Activated CD8-positive, alpha-beta memory T cell treated with anti-CD3 and anti-CD28 coated beads for 36 hours (primary cell): ENCODE data around the gene LAIR1. TPM values are rescaled to one million over a fixed set of nuclear protein-coding genes. Genes with fewer than 3 reads are reported as not detected.
"Not testable (repeated sequence)": the region's sequence is repeated elsewhere in the genome, so short reads cannot be mapped to it uniquely, and the experiment has no call there.

Experiments used
- CTCF ChIA-PET: fragments of 350-600 bp; sonication (Branson Sonifier 250); formaldehyde crosslinking; loops from one replicate; lab custom pipeline; 2021; ENCODE audit warnings: antibody characterized with exemption; lab: Charles Lee
- POLR2A ChIA-PET: fragments of 350-600 bp; sonication (Branson Sonifier 250); formaldehyde crosslinking; loops from one replicate; lab custom pipeline; 2021; ENCODE audit warnings: antibody characterized with exemption; lab: Charles Lee
- total RNA-seq, 2 experiments: library from RNA; stranded (reverse); gene quantifications; one replicate each; pipeline ENCODE4 v1.2.3, GENCODE V29; 2021

Gene LAIR1
- total RNA-seq, 2 experiments from 2014 or later, result 7.4 to 9.3 TPM

GRCh38 chr19:54383330-54383729 is 18.6 kb upstream of the LAIR1 start:
- CTCF ChIA-PET, result interaction anchor here (0.6 to 1.8 kb wide), 2 partner anchors 8 to 62 kb away, joined by 3 to 7 read pairs; no protein-coding TSS in a partner anchor
- POLR2A ChIA-PET, result no interaction called here

GRCh38 chr19:54382041-54382440 is 17.3 kb upstream of the LAIR1 start:
- POLR2A ChIA-PET, result not testable (repeated sequence)
- CTCF ChIA-PET, result interaction anchor here (0.6 to 1.8 kb wide), 3 partner anchors 9 to 183 kb away, joined by 3 to 7 read pairs (median 4); no protein-coding TSS in a partner anchor

GRCh38 chr19:54380897-54381296 is 16.2 kb upstream of the LAIR1 start:
- POLR2A ChIA-PET, result no interaction called here
- CTCF ChIA-PET, result no interaction called here

GRCh38 chr19:54379187-54379678 is 14.5 kb upstream of the LAIR1 start:
- POLR2A ChIA-PET, result interaction anchor here (0.6 kb wide), 1 partner anchor 68 kb away, joined by 3 read pairs; no protein-coding TSS in a partner anchor
- CTCF ChIA-PET, result interaction anchor here (0.8 to 1.5 kb wide), 5 partner anchors 9 to 191 kb away, joined by 3 to 8 read pairs (median 4); partner anchors contain the start of gene LILRB5

- ChIA-PET CTCF (interaction anchor here (0.6 kb wide), 1 partner anchor 27 kb away, joined by 3 read pairs; no protein-coding TSS in a partner anchor), POLR2A (interaction anchor here (0.6 kb wide), 1 partner anchor 181 kb away, joined by 3 read pairs; no protein-coding TSS in a partner anchor)
Measured at GRCh38 chr19:54376610-54377285, 12.0 kb upstream of the LAIR1 start.

- CTCF ChIA-PET, result interaction anchor here (4.2 kb wide), 1 partner anchor 16 kb away, joined by 18 read pairs; no protein-coding TSS in a partner anchor
- POLR2A ChIA-PET, result not testable (repeated sequence)
Measured at GRCh38 chr19:54375181-54375938, 10.6 kb upstream of the LAIR1 start.

GRCh38 chr19:54373781-54374631 is 9.3 kb upstream of the LAIR1 start:
- ChIA-PET POLR2A (no interaction called here), CTCF (interaction anchor here (1.0 to 4.2 kb wide), 2 partner anchors 9 to 17 kb away, joined by 3 to 18 read pairs; partner anchors contain the start of gene LAIR1)

GRCh38 chr19:54371453-54371852 is 6.7 kb upstream of the LAIR1 start:
- POLR2A ChIA-PET, result not testable (repeated sequence)
- CTCF ChIA-PET, result interaction anchor here (4.2 kb wide), 1 partner anchor 20 kb away, joined by 18 read pairs; no protein-coding TSS in a partner anchor

GRCh38 chr19:54370434-54370796 is 5.7 kb upstream of the LAIR1 start:
- POLR2A ChIA-PET, CTCF ChIA-PET: not testable (repeated sequence)

- POLR2A ChIA-PET, CTCF ChIA-PET: not testable (repeated sequence)
Measured at GRCh38 chr19:54369688-54370433, 5.1 kb upstream of the LAIR1 start.

GRCh38 chr19:54369082-54369687 is 4.5 kb upstream of the LAIR1 start:
- ChIA-PET POLR2A (no interaction called here), CTCF (interaction anchor here (0.9 kb wide), 1 partner anchor 22 kb away, joined by 3 read pairs; no protein-coding TSS in a partner anchor)

- CTCF ChIA-PET, result no interaction called here
- POLR2A ChIA-PET, result no interaction called here
Measured at GRCh38 chr19:54366811-54367210, 2.1 kb upstream of the LAIR1 start.

- CTCF ChIA-PET, result interaction anchor here (0.6 kb wide), 1 partner anchor 966 kb away, joined by 4 read pairs; no protein-coding TSS in a partner anchor
- POLR2A ChIA-PET, result interaction anchor here (1.4 kb wide), 1 partner anchor 23 kb away, joined by 5 read pairs; no protein-coding TSS in a partner anchor
Measured at GRCh38 chr19:54365798-54366197, 1.1 kb upstream of the LAIR1 start.

GRCh38 chr19:54361680-54362422 is 2.9 kb downstream of the LAIR1 start:
- CTCF ChIA-PET, result interaction anchor here (1.1 kb wide), 2 partner anchors 16 to 29 kb away, joined by 3 to 4 read pairs; no protein-coding TSS in a partner anchor
- POLR2A ChIA-PET, result not testable (repeated sequence)

- POLR2A ChIA-PET, CTCF ChIA-PET: not testable (repeated sequence)
Measured at GRCh38 chr19:54359149-54359820, 5.4 kb downstream of the LAIR1 start.

GRCh38 chr19:54357381-54357780 is 7.3 kb downstream of the LAIR1 start:
- ChIA-PET POLR2A (no interaction called here), CTCF (interaction anchor here (1.2 to 1.5 kb wide), 2 partner anchors 31 to 32 kb away, joined by 3 to 6 read pairs; no protein-coding TSS in a partner anchor)
